Measurements from ENCODE around the gene COX5A. TPM values are rescaled to one million over a fixed set of nuclear protein-coding genes. Genes with fewer than 3 reads are reported as not detected.

The COX5A gene
- total RNA-seq, 1 experiment from 2014 or later, result 295 TPM

DNA sequence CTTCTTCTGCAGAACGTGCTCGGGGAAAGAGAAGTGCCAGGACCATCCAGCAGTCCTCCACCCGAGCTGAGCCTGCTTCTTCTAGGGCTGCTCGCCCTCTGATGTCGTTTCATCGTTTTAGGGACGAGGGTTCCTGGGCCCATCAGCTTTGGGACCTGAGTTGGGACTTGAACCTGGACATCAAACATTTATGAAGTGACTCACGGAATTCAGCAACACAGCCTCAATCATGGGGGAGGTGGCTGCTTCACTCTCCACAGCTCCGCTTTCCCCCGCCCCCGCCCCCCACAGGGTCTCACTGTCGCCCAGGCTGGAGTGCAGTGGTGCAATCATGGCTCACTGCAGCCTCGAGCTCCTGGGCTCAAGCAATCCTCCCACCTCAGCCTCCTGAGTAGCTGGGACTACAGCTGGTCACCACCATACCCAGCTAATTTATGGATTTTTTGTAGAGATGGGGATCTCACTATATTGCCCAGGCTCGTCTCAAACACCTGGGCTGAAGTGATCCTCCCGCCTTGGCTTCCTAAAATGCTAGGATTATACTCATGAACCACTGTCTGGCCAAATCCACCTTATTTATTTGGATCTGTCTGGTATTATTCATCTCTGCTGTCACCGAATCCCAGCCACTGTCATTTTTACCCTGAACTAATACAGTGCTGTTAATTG, 64.0 kb downstream of the COX5A start:
- ChIA-PET POLR2A (interaction anchor here (0.8 to 1.6 kb wide), 5 partner anchors 10 to 32 kb away, joined by 3 to 6 read pairs (median 3); partner anchors contain the start of gene FAM219B), CTCF (interaction anchor here (0.8 to 1.1 kb wide), 2 partner anchors 28 to 29 kb away, joined by 3 to 4 read pairs; no protein-coding TSS in a partner anchor)
- Mint-ChIP-seq H3K27me3 (ENCODE audit: insufficient read depth, unreplicated experiment) (no peaks in the 10 kb centered on the region), H3K4me3 (ENCODE audit: unreplicated experiment) (peak overlapping the region; percentile 100), H3K36me3 (ENCODE audit: insufficient read depth, unreplicated experiment) (peaks cover 12% of the 10 kb centered on the region), H3K9me3 (ENCODE audit: unreplicated experiment) (no peaks in the 10 kb centered on the region), H3K4me1 (ENCODE audit: insufficient read depth, unreplicated experiment) (peaks cover 27% of the 10 kb centered on the region), H3K27ac (ENCODE audit: low read depth, unreplicated experiment) (peak overlapping the region; percentile 95)
- intact Hi-C loops (cut with micrococcal nuclease), result loop anchor here (1.0 kb wide), 1 partner anchor 32 kb away; no protein-coding TSS in a partner anchor
- no TSS peak for BruUV-seq (replicated peaks)
- DNase-seq (ENCODE audit: unreplicated experiment), result no peak
- TF ChIP-seq, protein P1, sequence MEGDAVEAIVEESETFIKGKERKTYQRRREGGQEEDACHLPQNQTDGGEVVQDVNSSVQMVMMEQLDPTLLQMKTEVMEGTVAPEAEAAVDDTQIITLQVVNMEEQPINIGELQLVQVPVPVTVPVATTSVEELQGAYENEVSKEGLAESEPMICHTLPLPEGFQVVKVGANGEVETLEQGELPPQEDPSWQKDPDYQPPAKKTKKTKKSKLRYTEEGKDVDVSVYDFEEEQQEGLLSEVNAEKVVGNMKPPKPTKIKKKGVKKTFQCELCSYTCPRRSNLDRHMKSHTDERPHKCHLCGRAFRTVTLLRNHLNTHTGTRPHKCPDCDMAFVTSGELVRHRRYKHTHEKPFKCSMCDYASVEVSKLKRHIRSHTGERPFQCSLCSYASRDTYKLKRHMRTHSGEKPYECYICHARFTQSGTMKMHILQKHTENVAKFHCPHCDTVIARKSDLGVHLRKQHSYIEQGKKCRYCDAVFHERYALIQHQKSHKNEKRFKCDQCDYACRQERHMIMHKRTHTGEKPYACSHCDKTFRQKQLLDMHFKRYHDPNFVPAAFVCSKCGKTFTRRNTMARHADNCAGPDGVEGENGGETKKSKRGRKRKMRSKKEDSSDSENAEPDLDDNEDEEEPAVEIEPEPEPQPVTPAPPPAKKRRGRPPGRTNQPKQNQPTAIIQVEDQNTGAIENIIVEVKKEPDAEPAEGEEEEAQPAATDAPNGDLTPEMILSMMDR (IDR thresholded peaks at IDR 0.05; ENCODE audit: unreplicated experiment), result no peak

DNA sequence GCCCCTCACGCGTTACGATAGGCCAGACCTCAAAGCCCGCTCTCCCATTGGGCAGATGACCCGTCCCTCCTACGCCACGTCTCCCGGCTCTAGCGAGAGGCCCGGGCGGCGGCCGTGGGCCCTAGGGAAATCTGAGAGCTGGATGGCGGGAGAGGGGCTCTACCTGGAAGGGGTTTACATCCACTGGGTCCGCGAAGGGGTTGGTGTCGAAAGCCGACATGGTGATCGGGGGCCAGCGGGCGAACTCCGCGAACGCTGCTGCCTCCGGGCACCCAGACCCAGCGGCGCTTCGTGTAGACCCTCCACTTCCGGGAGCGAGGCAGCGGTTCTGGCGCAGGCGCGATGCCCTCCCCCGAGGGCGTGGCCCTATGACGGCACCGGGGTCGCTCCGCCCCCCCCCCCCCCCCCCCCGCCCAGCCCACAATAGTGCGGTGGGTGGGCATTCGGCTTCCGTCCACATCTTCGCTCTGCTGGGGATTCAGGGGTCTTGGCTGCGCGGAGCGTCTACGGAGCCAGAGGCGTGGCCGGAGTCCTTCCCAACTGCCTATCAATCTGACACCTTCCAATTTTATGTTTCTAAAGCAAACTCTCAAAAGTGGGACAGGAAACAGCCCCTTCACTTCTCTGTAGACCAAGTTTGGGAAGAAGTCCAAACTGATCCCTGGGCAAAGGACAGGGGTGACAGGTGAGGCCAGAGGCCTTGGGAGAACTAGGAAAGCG, 64.7 kb downstream of the COX5A start, which contains the start of gene SCAMP2:
SCAMP2 (minus strand) TSS at position 330 of the 720 bp plus-strand sequence; CDS start at position 220, 110 bp downstream.
- POLR2A ChIA-PET, result interaction anchor here (0.7 to 1.6 kb wide), 7 partner anchors 11 to 331 kb away, joined by 3 to 6 read pairs (median 3); partner anchors contain the start of genes FAM219B and MPI
- Mint-ChIP-seq H3K9me3 (ENCODE audit: unreplicated experiment) (no peaks in the 10 kb centered on the region), H3K4me3 (ENCODE audit: unreplicated experiment) (peak within 1 kb of the TSS; percentile 100), H3K27me3 (ENCODE audit: insufficient read depth, unreplicated experiment) (no peaks in the 10 kb centered on the region), H3K4me1 (ENCODE audit: insufficient read depth, unreplicated experiment) (peaks cover 27% of the 10 kb centered on the region), H3K27ac (ENCODE audit: low read depth, unreplicated experiment) (peak within 1 kb of the TSS; percentile 95), H3K36me3 (ENCODE audit: insufficient read depth, unreplicated experiment) (peaks cover 12% of the 10 kb centered on the region)
- TF ChIP-seq, protein P1 (IDR thresholded peaks at IDR 0.05; ENCODE audit: unreplicated experiment), result no peak
- no TSS peak for BruUV-seq (replicated peaks)
- peak; percentile 95 for DNase-seq (ENCODE audit: unreplicated experiment)
- CTCF ChIA-PET, result interaction anchor here (0.8 to 1.1 kb wide), 2 partner anchors 28 to 30 kb away, joined by 3 to 4 read pairs; no protein-coding TSS in a partner anchor
- intact Hi-C loops (cut with micrococcal nuclease), result loop anchor here (1.0 kb wide), 1 partner anchor 31 kb away; no protein-coding TSS in a partner anchor

DNA sequence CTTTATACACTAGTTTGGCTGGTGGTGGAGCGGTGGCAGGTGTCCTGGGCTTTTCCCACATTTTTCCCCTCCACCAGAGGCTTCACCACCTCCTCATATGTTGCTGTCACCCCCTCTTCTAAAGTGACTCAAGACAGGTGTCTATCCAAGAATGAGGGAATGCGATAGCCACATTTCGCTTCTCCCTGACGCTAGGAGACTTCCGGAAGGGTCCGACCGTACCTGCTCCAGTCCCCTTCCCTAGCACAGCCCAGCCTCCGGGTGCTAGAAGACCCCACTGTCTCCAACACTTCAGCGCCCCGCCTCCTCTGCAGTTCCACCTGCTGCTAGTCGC, 65.2 kb downstream of the COX5A start:
- H3K4me1 Mint-ChIP-seq (ENCODE audit: insufficient read depth, unreplicated experiment), result peaks cover 27% of the 10 kb centered on the region
- intact Hi-C loops (cut with micrococcal nuclease), result loop anchor here (1.0 kb wide), 1 partner anchor 30 kb away; no protein-coding TSS in a partner anchor
- POLR2A ChIA-PET, result interaction anchor here (0.7 to 1.6 kb wide), 5 partner anchors 17 to 331 kb away, joined by 3 to 5 read pairs (median 3); partner anchors contain the start of genes FAM219B and MPI

More for the DNA sequence above, 65.2 kb downstream of the COX5A start:
- H3K27me3 Mint-ChIP-seq (ENCODE audit: insufficient read depth, unreplicated experiment), result no peaks in the 10 kb centered on the region
- BruUV-seq (replicated peaks), result TSS peak; percentile 42
- TF ChIP-seq, protein P1 (IDR thresholded peaks at IDR 0.05; ENCODE audit: unreplicated experiment), result no peak
- H3K9me3 Mint-ChIP-seq (ENCODE audit: unreplicated experiment), result no peaks in the 10 kb centered on the region
- H3K4me3 Mint-ChIP-seq (ENCODE audit: unreplicated experiment), result peak overlapping the region; percentile 100
- peak overlapping the region; percentile 95 for H3K27ac Mint-ChIP-seq (ENCODE audit: low read depth, unreplicated experiment)
- CTCF ChIA-PET, result no interaction called here
- H3K36me3 Mint-ChIP-seq (ENCODE audit: insufficient read depth, unreplicated experiment), result peaks cover 12% of the 10 kb centered on the region
- no peak for DNase-seq (ENCODE audit: unreplicated experiment)

Measured in MCF 10A (cell line).